ENCODE results near the gene INSM1.
"Not testable (repeated sequence)": the region's sequence is repeated elsewhere in the genome, so short reads cannot be mapped to it uniquely, and the experiment has no call there.

The INSM1 gene

GRCh38 chr20:20355503-20355902 is 12.4 kb upstream of the INSM1 start:
- in situ Hi-C loops (cut with HindIII; ENCODE audit: low pct_ligation_motif_present, low pct_unique_long_range_greater_than_20kb, low sequenced_read_pairs); DNase-seq: not testable (repeated sequence)

DNA sequence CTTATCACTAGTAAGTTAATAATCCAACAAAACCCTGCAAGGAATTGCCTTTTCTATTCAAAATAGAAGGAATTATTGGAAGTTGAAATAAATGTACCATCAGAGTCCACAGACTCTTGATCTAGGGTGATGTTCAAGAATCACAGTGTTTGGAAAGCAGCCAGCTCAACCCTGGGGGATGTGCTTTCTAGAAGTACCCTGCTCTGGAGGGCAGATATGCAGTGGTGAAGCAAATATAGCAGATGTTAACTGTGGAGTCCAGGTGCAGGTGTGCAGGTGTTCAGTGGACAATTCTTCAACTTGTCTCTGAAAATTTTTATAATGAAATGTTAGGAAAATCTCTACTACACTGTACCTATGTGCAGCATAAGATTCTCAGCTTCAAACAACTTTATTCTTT is 9.1 kb upstream of the INSM1 start:
- DNase-seq = no peak
- in situ Hi-C loops (cut with HindIII; ENCODE audit: low pct_ligation_motif_present, low pct_unique_long_range_greater_than_20kb, low sequenced_read_pairs) = no loop called here

GRCh38 chr20:20359628-20360027 is 8.3 kb upstream of the INSM1 start:
- in situ Hi-C loops (cut with HindIII; ENCODE audit: low pct_ligation_motif_present, low pct_unique_long_range_greater_than_20kb, low sequenced_read_pairs) = no loop called here
- DNase-seq = no peak

GRCh38 chr20:20360464-20360863 is 7.4 kb upstream of the INSM1 start:
- in situ Hi-C loops (cut with HindIII; ENCODE audit: low pct_ligation_motif_present, low pct_unique_long_range_greater_than_20kb, low sequenced_read_pairs) = no loop called here

GRCh38 chr20:20362774-20363433 is 5.0 kb upstream of the INSM1 start:
- in situ Hi-C loops (cut with HindIII; ENCODE audit: low pct_ligation_motif_present, low pct_unique_long_range_greater_than_20kb, low sequenced_read_pairs) = no loop called here
- DNase-seq = no peak

More at GRCh38 chr20:20360464-20360863, 7.4 kb upstream of the INSM1 start:
- DNase-seq = peak; percentile 53

- DNase-seq = no peak
- in situ Hi-C loops (cut with HindIII; ENCODE audit: low pct_ligation_motif_present, low pct_unique_long_range_greater_than_20kb, low sequenced_read_pairs) = no loop called here
Measured at GRCh38 chr20:20363434-20363798, 4.5 kb upstream of the INSM1 start.

- no peak for DNase-seq
- in situ Hi-C loops (cut with HindIII; ENCODE audit: low pct_ligation_motif_present, low pct_unique_long_range_greater_than_20kb, low sequenced_read_pairs) = no loop called here
Measured at GRCh38 chr20:20363799-20364592, 3.9 kb upstream of the INSM1 start.

- no peak for DNase-seq
- in situ Hi-C loops (cut with HindIII; ENCODE audit: low pct_ligation_motif_present, low pct_unique_long_range_greater_than_20kb, low sequenced_read_pairs) = no loop called here
Measured at GRCh38 chr20:20364593-20365479, 3.1 kb upstream of the INSM1 start.

DNA sequence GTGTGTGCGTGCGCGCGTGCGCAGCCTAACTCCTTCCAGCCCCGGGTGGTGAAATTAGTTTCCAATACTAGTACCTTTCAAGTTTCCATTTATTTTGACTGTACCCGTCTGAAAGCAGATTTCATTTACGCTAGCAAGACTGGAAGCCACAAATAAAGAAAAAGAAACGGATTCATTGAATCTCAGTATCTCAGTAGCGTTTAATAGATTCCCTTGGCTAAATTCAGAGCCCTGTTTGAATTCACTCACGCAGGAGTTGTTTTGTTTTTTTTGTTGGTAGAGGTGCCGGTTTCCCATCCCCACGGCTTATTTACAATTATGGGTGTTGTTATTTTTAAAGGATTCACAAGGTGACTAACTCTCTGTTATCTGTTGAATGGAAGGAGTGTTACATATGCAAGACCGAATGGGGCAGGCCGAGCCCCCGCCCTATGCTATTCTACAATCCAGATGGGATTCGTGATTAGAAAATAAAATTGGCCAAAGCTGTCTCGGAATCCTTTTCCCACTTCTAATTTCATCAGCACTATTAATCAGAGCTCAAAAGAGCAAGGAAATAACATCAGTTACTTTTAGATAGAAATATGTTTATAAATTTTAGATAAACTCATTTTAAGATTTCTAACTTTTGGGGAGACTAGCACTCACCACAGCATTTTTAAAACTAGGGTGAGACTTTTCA is 2.3 kb upstream of the INSM1 start:
- no peak for DNase-seq
- in situ Hi-C loops (cut with HindIII; ENCODE audit: low pct_ligation_motif_present, low pct_unique_long_range_greater_than_20kb, low sequenced_read_pairs) = no loop called here

- in situ Hi-C loops (cut with HindIII; ENCODE audit: low pct_ligation_motif_present, low pct_unique_long_range_greater_than_20kb, low sequenced_read_pairs) = no loop called here
- DNase-seq = no peak
Measured at GRCh38 chr20:20366551-20366875, 1.4 kb upstream of the INSM1 start.

DNA sequence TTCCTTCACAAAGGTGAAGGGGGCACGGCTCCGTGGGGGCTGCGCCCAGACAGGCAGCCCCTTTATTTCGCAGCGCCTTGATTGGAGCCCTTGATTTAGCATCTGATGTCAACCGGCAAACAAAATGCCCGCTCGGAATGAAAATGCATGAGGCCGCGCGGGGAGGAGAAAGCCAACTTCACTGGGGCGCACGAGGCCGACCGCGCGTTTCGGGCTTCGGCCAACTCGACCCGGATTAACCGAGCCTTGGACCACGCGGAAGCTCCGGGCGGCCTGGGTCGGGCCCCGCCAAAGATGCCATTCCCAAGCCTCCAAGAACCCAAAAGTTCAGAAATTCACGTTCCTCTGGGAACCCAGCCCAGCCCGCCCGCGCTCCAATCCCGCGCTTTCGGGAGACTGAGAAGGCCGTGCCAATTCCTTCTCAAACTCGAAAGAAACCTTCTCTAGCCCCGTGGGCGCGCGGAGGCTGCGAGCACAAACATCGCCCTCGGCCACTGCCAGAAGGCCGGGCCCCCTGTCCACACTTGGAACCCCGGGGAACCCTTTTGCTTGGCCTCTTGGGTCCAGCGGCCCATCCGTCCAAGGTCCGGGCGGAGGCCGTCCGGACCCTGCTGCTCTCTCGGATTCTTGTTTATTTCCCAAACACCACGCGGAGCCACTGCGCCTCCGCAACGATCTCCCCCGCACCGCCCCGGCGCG is 879 bp upstream of the INSM1 start:
- in situ Hi-C loops (cut with HindIII; ENCODE audit: low pct_ligation_motif_present, low pct_unique_long_range_greater_than_20kb, low sequenced_read_pairs) = no loop called here
- DNase-seq = no peak

- peak; percentile 1 for DNase-seq
- in situ Hi-C loops (cut with HindIII; ENCODE audit: low pct_ligation_motif_present, low pct_unique_long_range_greater_than_20kb, low sequenced_read_pairs) = no loop called here
Measured at GRCh38 chr20:20368418-20369249, 730 bp downstream of the INSM1 start.

DNA sequence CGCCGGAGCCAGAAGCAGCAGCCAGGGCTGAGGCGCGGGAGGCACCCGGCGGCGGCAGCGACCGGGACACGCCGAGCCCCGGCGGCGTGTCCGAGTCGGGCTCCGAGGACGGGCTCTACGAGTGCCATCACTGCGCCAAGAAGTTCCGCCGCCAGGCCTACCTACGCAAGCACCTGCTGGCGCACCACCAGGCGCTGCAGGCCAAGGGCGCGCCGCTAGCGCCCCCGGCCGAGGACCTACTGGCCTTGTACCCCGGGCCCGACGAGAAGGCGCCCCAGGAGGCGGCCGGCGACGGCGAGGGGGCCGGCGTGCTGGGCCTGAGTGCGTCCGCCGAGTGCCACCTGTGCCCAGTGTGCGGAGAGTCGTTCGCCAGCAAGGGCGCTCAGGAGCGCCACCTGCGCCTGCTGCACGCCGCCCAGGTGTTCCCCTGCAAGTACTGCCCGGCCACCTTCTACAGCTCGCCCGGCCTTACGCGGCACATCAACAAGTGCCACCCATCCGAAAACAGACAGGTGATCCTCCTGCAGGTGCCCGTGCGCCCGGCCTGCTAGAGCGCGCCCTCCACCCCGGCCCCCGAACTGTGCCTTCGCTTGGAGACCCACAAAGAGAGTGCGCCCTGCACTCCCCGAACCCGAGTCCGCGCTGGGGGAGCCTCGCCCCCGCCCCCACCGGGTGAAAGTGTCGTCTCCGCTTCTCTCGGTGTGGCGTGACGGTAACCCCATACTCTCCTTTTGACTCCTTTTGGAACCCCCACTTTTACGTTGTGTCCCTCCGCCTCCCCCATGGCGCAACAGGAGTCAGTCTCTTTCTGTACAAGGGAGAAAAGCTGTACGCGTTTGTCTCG is 1.6 kb downstream of the INSM1 start:
- no peak for DNase-seq
- in situ Hi-C loops (cut with HindIII; ENCODE audit: low pct_ligation_motif_present, low pct_unique_long_range_greater_than_20kb, low sequenced_read_pairs) = no loop called here

DNA sequence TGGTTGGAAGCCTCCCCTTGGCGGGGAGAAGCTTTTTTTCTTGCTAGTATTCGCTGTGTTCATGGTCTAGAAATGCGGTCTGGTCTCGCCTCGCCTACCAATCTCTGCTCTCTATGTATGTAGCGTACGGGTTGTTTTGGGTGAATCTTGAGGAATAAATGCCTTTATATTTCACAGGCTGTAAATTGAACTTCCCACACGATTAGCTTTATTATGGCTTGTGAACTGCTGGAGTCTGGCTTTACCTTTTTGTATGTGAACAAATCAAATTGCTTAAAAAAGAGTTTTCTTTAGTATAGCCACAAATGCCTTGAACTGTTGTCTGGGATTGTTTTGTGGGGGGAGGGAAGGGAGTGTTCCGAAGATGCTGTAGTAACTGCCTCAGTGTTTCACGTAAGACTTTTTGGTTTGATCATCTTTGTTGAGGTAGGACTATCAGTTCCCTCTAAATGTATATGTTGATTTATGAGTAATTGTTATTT is 2.2 kb downstream of the INSM1 start:
- no peak for DNase-seq
- in situ Hi-C loops (cut with HindIII; ENCODE audit: low pct_ligation_motif_present, low pct_unique_long_range_greater_than_20kb, low sequenced_read_pairs) = no loop called here

DNA sequence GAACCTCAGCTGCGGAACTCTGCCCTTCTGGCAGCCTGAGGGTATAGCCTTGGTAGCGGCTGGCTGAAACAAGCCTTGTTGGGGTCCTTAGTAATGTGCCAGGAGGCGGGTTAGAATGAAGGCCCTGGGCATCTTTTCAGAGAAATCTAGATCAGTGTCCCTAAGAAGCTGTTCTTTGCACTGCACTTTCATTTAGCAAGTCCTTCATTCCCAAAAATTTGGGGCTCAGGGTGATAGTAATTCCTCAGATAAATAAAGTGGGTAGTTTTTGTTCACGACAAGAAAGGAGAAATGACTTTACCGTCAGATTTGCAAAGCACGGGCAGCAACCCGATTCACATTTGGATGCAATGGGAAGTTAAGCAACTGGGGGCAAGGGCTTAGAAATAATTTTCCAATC is 3.2 kb downstream of the INSM1 start:
- DNase-seq = no peak
- in situ Hi-C loops (cut with HindIII; ENCODE audit: low pct_ligation_motif_present, low pct_unique_long_range_greater_than_20kb, low sequenced_read_pairs) = no loop called here

DNA sequence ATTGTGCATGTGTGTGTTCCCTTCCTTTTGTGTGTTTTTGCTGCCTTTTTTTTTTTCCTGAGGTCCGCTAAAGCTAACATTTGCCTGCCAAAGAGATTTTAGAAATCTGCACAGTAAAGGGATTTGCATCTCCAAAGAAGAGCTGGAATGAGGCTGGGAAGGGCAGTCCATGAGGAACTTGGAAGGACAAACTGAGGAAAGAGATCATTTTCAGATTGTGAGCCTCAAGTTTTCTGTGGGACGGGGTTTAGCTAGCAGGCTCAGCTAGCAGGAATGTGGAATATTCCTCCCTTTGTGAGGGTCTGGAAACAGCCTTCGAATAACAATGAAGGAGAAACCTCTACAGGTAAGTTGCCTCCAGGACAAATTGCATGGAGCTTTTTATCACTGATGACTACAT is 3.8 kb downstream of the INSM1 start:
- DNase-seq = no peak
- in situ Hi-C loops (cut with HindIII; ENCODE audit: low pct_ligation_motif_present, low pct_unique_long_range_greater_than_20kb, low sequenced_read_pairs) = no loop called here
